Neural progenitor cell (in vitro differentiated cells): ENCODE measurements around the gene CD200R1L.

ENCODE experiments used
- CTCF ChIP-seq: fragments of 200-600 bp; sonication (generic); IDR thresholded peaks from 2 replicates; pipeline ENCODE4 v1.5.1; 2017; ENCODE audit warnings: antibody characterized with exemption, mild to moderate bottlenecking
- EZH2phosphoT487 ChIP-seq: fragments of 200-600 bp; sonication (generic); IDR thresholded peaks from 2 replicates; pipeline ENCODE4 v1.6.1; 2017; ENCODE audit warnings: antibody characterized with exemption

GRCh38 chr3:112881891-112882290 is 35.2 kb upstream of the CD200R1L start:
- TF ChIP-seq CTCF: no peak
- no peak for TF ChIP-seq EZH2phosphoT487
